SK-N-SH treated with all-trans-retinoic acid at 6 μM for 48 hours (cell line): ENCODE results near the gene ZNF420.

Experiments used
- BACH2 ChIP-seq: fragments of 250-450 bp; sonication (Bioruptor Pico); IDR thresholded peaks from 2 replicates; pipeline ENCODE4 v1.9.0; 2021; ENCODE audit warnings: mild to moderate bottlenecking, borderline replicate concordance
- ESRRG ChIP-seq: fragments of 250-450 bp; sonication (Bioruptor Pico); IDR thresholded peaks from 2 replicates; pipeline ENCODE4 v1.6.1; 2021; ENCODE audit warnings: mild to moderate bottlenecking
- PATZ1 ChIP-seq: fragments of 250-450 bp; sonication (Bioruptor Pico); IDR thresholded peaks from 2 replicates; pipeline ENCODE4 v1.8.0; 2020; ENCODE audit warnings: mild to moderate bottlenecking, moderate library complexity, borderline replicate concordance
- TCF4 ChIP-seq: fragments of 250-450 bp; sonication (Bioruptor Pico); IDR thresholded peaks from 2 replicates; pipeline ENCODE4 v1.8.0; 2021; ENCODE audit warnings: mild to moderate bottlenecking, moderate library complexity, borderline replicate concordance
- ZC3H10 ChIP-seq: fragments of 250-450 bp; sonication (Bioruptor Pico); IDR thresholded peaks from 2 replicates; pipeline ENCODE4 v1.5.1; 2021; ENCODE audit warnings: mild to moderate bottlenecking, moderate library complexity

GRCh38 chr19:37128821-37129177 is 50.6 kb downstream of the ZNF420 start:
- TF ChIP-seq ZC3H10 (CRISPR knock-in tag) (no peak), ESRRG (CRISPR knock-in tag) (no peak), PATZ1 (CRISPR knock-in tag) (no peak), BACH2 (no peak), TCF4 (no peak)
